Measurements from ENCODE around the gene USP5. TPM values are rescaled to one million over a fixed set of nuclear protein-coding genes. Genes with fewer than 3 reads are reported as not detected.

Gene USP5
- total RNA-seq, 1 donor from 2014 or later: 60.9 TPM

DNA sequence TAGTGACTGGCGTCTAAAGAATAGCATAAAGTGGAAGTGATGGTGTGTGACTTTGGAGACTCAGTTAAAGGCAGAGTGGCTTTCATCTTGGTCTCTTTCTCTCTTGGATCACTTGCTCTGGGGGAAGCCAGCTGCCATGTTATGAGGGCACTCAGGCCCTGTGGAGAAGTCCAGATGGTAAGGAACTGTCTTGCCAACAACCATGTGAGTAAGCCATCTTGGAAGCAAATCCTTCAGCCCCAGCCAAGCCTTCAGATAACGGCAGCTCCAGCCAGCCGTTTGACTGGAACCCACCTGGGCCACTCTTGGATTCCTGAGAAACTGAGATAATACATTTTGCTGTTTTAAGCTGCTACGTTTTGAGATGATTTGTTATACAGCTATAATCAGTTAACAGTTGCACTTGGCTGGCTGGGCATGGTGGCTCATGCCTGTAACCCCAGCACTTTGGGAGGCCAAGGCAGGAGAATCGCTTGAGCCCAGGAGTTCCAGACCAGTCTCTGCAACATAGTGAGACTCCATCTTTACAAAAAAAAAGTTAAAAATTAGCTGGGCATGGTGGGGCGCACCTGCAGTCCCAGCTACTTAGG is 45.0 kb downstream of the USP5 start:
- DNase-seq (ENCODE audit: low spot score): no peak
- Histone ChIP-seq H3F3A (ENCODE audit: low read depth) (peaks cover 7% of the 10 kb centered on the region), H3K4me2 (no peak overlapping the region), H3K27ac (no peak overlapping the region), H3K79me2 (ENCODE audit: low read depth) (no peaks in the 10 kb centered on the region), H3K27me3 (no peaks in the 10 kb centered on the region), H2AFZ (replicated peaks) (no peak overlapping the region), H3K36me3 (no peaks in the 10 kb centered on the region), H3K4me1 (no peaks in the 10 kb centered on the region), H3K9ac (no peak overlapping the region), H3K9me3 (ENCODE audit: low read depth) (no peaks in the 10 kb centered on the region), H3K4me3 (no peak overlapping the region), H4K20me1 (ENCODE audit: low read depth) (no peaks in the 10 kb centered on the region)
- no peak overlapping the region for H3K27ac Mint-ChIP-seq
- H3K4me1 Mint-ChIP-seq: peaks cover 16% of the 10 kb centered on the region
- peaks cover 4% of the 10 kb centered on the region for H3K27me3 Mint-ChIP-seq (ENCODE audit: insufficient read depth, low read depth)
- peak overlapping the region; percentile 8 for H3K4me3 Mint-ChIP-seq
- TF ChIP-seq EZH2phosphoT487 (IDR thresholded peaks at IDR 0.05) (no peak), EZH2 (IDR thresholded peaks at IDR 0.05) (no peak)
- TF ChIP-seq, protein P1, sequence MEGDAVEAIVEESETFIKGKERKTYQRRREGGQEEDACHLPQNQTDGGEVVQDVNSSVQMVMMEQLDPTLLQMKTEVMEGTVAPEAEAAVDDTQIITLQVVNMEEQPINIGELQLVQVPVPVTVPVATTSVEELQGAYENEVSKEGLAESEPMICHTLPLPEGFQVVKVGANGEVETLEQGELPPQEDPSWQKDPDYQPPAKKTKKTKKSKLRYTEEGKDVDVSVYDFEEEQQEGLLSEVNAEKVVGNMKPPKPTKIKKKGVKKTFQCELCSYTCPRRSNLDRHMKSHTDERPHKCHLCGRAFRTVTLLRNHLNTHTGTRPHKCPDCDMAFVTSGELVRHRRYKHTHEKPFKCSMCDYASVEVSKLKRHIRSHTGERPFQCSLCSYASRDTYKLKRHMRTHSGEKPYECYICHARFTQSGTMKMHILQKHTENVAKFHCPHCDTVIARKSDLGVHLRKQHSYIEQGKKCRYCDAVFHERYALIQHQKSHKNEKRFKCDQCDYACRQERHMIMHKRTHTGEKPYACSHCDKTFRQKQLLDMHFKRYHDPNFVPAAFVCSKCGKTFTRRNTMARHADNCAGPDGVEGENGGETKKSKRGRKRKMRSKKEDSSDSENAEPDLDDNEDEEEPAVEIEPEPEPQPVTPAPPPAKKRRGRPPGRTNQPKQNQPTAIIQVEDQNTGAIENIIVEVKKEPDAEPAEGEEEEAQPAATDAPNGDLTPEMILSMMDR (IDR thresholded peaks at IDR 0.05): no peak
- H3K9me3 Mint-ChIP-seq: peaks cover 3% of the 10 kb centered on the region
- H3K36me3 Mint-ChIP-seq: no peaks in the 10 kb centered on the region

DNA sequence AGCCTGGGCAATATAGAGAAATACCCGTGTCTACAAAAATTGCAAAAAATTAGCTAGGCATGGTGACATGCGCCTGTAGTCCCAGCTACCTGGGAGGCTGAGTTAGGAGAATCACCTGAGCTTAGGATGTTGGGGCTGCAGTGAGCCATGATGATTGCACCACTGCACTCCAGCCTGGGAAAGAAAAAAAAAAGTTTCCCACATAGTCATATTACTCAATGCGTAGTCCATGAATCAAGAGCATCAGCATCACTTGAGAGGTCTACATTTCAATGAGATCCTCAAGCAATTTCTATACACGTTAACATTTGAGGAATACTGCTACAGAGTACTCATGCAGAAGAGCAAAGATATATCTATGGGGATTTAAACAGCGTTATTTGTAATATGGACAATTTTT is 47.5 kb downstream of the USP5 start:
- TF ChIP-seq EZH2phosphoT487 (IDR thresholded peaks at IDR 0.05) (no peak), EZH2 (IDR thresholded peaks at IDR 0.05) (no peak)
- TF ChIP-seq, protein P1 (IDR thresholded peaks at IDR 0.05): no peak
- H3K4me3 Mint-ChIP-seq: no peak overlapping the region
- no peak overlapping the region for H3K27ac Mint-ChIP-seq

DNA sequence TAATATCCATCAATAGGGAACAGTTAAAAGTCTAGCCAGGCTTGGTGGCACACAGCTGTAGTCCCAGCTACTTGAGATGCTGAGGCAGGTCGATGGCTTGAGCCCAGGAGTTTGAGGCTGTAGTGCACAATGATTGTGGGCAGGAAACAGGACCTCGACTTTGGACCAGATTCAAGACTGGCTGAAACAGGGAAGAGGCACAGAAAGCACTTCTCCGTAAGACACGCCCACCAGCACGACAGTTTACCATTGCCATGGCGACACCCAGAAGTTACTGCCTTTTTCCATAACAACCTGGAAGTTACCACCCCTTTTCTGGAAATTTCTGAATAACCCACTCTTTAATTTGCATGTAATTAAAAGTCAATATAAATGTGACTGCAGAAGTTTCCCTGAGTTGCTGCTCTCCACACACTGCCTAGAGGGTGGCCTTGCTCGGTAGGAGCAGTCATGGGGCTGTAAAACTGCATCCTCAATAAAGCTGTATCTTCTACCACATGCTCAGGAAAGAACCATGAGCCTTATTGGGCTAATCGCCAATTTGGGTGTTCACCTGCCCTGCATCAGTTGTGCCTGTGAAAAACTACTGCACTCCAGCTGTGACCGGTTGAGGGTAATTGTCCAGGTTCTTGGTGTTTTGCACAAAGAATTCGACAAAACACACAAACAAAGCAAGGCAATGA is 48.0 kb downstream of the USP5 start:
- Mint-ChIP-seq H3K4me1 (peaks cover 22% of the 10 kb centered on the region), H3K27me3 (ENCODE audit: insufficient read depth, low read depth) (peaks cover 6% of the 10 kb centered on the region), H3K9me3 (peaks cover 3% of the 10 kb centered on the region), H3K36me3 (peaks cover 1% of the 10 kb centered on the region), H3K4me3 (no peak overlapping the region), H3K27ac (no peak overlapping the region)
- Histone ChIP-seq H3K36me3 (no peaks in the 10 kb centered on the region), H3K27me3 (no peaks in the 10 kb centered on the region), H3K9me3 (ENCODE audit: low read depth) (no peaks in the 10 kb centered on the region), H3K4me1 (peaks cover 21% of the 10 kb centered on the region), H3K4me3 (no peak overlapping the region), H4K20me1 (ENCODE audit: low read depth) (no peaks in the 10 kb centered on the region), H3K4me2 (no peak overlapping the region), H2AFZ (replicated peaks) (no peak overlapping the region), H3F3A (ENCODE audit: low read depth) (peaks cover 15% of the 10 kb centered on the region), H3K9ac (no peak overlapping the region), H3K79me2 (ENCODE audit: low read depth) (no peaks in the 10 kb centered on the region), H3K27ac (no peak overlapping the region)
- no peak for TF ChIP-seq EZH2 (IDR thresholded peaks at IDR 0.05)
- TF ChIP-seq EZH2phosphoT487 (IDR thresholded peaks at IDR 0.05): no peak
- TF ChIP-seq, protein P1 (IDR thresholded peaks at IDR 0.05): no peak
- DNase-seq (ENCODE audit: low spot score): no peak

More for the DNA sequence above, 47.5 kb downstream of the USP5 start:
- Histone ChIP-seq H3K9ac (no peak overlapping the region), H3K4me3 (no peak overlapping the region), H3K9me3 (ENCODE audit: low read depth) (no peaks in the 10 kb centered on the region), H4K20me1 (ENCODE audit: low read depth) (no peaks in the 10 kb centered on the region), H3K36me3 (no peaks in the 10 kb centered on the region), H3K4me1 (peaks cover 20% of the 10 kb centered on the region), H3K27me3 (no peaks in the 10 kb centered on the region), H2AFZ (replicated peaks) (no peak overlapping the region), H3K4me2 (no peak overlapping the region), H3F3A (ENCODE audit: low read depth) (peaks cover 12% of the 10 kb centered on the region), H3K27ac (no peak overlapping the region), H3K79me2 (ENCODE audit: low read depth) (no peaks in the 10 kb centered on the region)
- Mint-ChIP-seq H3K36me3 (peaks cover 1% of the 10 kb centered on the region), H3K27me3 (ENCODE audit: insufficient read depth, low read depth) (peaks cover 6% of the 10 kb centered on the region), H3K4me1 (peaks cover 22% of the 10 kb centered on the region), H3K9me3 (peaks cover 3% of the 10 kb centered on the region)
- DNase-seq (ENCODE audit: low spot score): no peak

Data from neural progenitor cell (in vitro differentiated cells).